ENCODE data around the gene CUX1.

Gene CUX1

DNA sequence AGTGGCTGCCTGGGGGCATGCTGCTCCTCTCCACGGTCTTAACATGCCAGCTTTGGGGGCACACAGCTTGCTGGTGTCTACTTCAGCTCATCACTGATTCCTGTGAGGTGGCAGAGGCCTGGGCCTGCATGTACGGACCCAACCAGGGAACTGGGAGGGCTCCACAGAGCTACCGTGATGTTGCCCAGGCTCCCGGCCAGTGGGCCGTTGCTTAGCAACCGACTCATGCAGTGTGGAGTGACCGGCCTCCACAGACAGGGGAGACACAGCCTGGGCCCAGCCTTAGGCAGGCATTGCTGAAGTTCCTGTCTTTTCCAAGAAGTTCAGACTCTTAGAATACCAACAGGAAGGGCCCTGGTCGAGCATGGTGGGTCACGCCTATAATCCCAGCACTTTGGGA lies 443.4 kb downstream of the CUX1 start:
- no peak for DNase-seq

DNA sequence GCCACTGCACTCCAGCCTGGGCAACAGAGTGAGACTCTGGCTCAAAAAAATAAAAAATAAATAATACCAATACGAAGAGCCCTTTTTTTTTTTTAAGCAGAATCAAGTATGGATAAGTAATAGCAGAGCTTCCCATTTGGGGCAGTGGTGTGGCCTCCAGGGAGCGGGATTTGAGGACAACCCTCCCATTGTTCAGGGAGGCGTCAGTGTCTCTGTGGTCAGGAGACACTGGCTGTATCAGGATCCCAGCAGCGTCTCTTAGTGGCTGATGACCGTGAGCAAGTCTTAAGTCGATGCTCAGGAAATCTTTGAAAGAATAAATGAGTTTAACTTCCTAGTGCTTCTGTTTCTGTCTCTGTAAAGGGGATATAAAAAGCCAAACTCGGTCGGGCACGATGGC lies 444.0 kb downstream of the CUX1 start:
- DNase-seq, result no peak

DNA sequence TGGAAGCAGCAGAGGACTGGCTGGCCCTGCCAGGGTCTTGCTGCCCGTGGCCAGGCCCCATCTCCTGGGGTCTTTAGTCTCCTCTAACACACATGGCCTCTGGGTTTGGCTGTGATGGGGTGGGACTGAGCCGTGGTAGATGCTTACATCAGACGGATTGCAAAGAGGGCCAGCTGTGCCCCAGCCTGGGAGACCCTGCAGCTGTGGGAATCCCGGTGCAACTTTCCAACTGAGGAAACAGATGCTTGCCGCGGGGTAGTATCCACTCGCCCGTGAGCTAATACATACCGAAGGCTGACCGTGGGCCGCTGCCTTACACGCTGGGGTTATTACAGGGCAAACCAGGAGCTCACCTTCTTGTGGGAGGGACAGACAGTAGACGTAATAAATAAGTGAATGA lies 445.1 kb downstream of the CUX1 start:
- DNase-seq, result no peak

DNA sequence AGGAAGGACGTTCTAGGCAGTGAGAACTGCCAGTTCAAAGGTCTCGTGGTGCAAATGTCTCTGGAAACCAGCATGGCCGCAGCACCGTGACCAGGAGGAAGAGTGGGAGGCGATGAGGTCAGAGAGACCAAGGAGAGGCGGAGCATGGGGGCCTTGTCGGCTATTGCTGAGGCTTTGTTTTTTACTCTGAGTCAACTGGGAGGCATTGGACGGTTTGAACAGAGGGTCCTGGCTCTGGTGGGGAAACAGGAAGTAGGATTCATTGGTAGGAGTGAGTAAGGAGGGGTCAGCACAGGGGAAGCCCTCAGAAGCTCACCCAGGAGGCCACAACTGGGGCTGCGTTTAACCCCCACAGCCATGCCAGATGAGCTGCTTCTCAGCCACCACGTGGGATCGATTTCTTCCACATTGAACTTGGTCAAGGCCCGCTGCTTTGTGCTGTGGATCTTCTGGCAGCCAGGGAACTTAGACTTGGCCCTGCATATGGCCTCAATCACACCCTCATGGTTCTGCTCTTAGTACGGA lies 447.0 kb downstream of the CUX1 start:
- no peak for DNase-seq

DNA sequence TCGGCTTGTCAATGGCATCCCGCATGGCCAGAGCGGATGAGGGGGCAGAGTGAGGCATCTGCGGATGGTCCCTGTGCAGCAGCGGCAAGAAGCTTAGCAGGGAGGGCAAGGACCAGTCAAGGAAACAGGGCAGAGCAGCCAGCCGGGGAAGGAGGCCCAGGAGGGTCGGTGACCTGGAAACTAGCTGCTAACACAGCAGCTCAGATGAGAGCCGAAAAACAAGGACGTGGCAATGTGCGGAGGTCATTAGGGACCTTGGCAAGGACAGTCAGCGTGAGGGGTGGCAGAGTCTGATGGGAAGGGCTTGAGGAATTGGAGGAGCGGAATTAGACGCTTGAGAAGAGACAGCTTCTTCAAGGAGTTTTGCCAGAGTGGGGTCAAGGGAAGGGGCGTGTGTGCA lies 449.1 kb downstream of the CUX1 start:
- DNase-seq, result no peak

DNA sequence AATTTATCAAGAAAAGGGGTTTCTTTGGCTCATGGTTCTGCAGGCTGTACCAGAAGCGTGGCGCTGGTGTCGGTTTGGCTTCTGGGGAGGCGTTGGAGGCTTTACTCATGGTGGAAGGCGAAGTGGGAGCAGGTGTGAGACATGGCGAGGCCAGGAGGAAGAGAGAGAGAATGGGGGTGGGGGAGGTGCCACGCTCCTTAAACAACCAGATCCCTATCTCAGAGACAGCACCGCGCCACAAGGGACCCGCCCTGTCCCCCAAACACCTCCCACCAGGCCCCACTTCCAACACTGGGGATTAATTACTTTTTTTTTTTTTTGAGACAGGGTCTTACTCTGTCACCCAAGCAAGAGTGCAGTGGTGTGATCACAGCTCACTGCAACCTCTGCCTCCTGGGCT lies 451.2 kb downstream of the CUX1 start:
- no peak for DNase-seq

DNA sequence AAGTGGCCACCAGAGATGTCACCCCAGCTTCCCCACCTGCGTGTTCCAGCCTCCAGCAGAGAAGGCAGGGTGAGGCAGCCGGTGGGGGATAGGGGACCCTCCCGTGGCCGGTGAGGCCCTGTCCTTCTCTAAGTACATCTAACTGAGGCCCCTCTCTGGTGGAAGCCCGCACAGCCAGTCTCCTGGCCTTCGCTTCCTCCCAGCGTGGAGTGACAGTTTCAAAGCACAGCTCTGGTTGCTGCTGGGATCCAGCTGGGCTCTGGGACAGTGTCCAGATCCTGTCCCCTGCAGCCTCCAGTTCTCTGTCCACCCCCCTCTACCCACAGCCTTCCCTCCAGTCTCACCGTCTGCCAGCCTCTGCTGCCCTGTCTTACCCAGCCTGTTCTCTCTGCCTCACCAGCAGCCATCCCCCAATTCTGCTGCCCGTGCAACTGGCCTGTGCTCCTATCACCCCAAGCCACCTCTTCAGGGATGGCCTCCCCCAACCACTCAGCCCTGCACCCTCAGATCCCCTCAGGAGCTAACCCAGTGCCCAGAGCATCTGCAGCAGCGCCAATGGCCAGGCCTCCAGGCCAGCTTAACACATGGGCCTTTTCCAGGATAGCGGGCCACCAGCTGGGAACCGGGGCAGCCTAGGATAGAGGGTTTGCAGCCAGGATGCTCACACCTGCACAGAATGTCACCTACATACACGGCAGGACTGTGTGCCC lies 452.9 kb downstream of the CUX1 start:
- DNase-seq, result no peak

DNA sequence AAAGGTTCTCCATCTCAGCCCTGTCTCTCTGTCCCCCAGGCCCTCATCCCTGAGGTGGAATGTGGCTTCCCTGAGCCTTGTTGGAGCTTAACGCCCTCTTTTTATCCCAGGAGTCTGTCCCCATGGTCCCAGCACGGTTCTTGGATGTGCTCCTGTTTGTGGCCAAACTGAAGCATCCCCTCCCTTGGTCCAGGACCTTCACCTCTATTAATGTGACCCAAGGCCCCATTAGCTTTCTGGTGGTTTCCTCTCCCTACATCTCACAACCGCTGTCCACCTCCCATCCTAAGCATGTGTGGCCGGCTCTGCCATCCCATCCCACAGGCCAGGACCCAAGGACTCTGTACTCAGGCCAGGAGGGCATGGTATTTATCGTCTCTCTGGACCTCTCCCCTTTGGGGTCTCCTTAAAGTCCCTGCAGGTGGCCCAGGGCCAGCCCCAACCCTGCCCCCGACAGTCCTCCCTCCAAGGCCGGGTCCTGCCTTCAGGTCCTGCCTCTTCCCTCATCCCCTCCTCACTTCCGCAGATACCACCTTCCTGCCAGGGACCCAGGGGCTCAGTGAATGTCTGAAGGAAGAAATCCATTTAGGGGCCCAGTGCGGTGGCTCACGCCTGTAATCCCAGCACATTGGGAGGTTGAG lies 453.9 kb downstream of the CUX1 start:
- DNase-seq, result no peak

DNA sequence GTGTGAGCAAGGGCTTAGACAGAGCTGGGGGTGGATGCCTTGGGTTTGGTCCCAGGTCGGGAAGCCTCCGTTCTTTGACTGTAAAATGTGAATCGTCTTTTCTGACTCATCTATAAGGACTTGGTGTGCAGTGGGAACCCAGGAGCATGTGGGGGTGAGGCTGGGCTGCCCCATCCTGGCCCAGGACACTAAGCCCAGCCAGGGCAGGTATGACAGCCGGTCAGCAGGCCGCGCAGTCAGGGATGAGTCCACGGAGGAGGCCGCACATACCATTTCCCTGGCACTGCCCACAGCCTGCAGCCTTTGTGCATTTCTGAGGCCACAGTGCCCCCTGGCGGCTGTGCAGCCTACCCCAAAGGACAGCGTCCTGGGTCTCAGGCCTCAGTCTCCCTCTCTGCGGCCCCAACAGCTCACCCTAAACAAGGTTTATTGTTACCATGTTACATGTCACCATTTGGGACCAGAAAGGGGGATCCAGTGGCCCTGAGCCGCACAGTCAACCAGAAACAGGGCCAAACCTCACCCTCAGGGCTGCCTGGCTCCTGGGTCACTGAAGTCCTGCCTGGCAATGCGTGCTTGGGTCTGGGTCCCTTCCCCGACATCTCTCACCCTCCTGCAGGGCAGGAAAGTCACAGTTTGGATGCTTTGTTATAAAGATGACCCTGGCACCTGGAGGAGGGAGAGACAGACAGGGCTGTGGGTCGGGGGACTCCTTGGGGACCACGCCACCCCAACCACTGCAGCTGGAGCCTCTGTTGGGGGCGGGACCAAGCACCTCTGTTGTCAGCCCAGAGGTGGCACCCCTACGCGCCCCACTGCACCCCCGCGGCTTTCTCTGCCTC lies 454.9 kb downstream of the CUX1 start:
- DNase-seq, result peak; percentile 52

DNA sequence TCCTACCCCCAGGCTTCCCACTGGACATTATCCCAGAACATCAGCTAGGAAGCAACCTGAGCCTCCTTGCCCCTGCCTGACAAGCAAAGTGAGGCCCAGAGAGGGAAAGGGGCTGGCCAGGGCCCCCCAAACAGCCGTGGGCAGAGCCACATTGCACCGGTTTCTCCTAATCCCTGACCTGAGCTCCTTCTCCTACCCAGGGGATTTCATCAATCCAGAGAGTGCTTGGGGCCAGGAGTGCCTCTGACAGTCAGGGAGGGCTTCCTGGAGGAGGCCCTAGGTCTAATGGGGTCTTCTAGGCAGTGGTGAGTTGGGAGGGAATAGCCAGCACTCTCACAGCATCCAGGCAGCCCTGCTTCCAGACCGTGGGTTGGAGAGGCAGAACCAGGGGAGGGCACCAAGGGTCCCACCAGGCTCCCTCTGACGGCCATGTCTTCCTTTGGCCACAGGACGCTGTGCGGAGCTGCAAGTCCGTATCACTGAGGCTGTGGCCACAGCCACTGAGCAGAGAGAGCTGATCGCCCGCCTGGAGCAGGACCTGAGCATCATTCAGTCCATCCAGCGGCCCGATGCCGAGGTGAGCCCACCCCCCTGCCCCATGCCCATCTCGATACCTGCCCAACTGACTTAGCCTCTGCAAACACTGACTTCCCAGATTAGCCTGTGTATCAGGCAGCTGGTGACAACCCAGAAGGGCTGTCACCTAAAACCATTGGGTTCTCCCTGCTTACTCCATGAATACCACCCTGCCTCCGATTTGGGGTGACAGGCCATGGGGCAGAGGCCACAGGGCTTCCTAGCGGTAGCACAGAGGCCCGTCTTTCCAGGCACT lies 455.7 kb downstream of the CUX1 start:
- DNase-seq, result no peak

DNA sequence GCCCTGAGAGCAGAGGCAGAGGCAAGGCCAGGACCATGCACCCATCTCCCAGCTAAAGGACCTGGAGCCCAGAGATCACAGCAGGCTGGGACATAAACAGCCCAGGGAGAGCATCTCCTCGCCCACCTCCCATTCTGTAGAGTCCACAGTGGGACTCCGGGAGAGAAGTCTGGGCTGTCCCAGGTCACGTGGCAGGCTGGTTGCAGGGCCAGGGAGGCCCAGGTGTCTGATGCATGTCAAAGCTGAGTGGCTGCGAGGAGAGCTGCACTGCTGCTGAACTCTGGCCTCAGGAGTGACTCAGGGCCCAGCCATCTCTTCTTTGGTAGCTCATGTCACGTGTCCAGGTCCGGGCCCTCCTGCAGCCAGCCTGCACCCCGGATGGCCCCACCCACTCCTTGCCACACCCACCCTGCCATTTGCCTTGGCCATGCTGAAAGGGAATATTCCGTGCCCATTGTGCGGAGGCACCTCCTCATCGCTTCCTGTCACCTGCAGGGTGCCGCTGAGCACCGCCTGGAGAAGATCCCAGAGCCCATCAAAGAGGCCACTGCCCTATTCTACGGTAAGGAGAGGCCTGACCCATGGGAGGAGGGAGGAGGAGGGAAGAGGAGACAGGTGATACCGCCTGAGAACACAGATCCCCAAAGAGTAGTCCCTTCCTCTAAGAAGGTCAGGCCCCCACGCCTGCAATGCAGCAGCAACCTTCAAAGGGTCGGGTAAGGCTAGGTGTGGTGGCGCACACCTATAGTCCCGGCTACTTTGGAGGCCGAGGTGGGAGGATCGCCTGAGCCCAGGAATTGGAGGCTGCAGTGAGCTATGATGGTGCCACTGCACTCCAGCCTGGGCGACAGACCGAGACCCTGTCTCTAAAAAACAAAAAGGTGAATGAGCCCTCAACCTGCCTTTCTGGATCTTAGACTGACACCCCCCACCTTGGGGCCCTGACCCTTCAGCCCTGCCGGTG lies 456.6 kb downstream of the CUX1 start:
- no peak for DNase-seq

DNA sequence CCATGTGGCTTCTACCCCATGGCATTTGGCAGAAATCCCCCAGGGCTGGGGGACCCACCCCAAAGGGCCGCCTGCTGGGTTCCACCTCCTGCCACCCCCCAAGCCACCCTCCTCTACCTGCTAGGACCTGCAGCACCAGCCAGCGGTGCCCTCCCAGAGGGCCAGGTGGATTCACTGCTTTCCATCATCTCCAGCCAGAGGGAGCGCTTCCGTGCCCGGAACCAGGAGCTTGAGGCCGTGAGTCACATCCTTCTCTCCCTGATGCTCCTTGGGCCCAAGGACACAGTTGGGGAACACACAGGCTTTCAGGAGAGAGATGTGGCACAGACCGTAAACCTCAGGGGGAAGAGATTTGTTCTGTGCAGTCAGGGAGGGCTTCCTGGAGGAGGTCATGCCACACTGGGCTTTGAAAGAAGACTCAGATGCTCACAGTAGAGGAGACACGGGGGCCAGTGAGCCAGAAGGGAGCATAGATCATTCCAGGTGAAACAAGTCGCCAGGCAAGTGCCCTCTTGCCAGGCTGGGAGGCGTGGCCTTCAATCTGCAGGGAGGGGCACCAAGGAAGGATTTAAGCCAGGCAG lies 457.8 kb downstream of the CUX1 start:
- DNase-seq, result no peak

DNA sequence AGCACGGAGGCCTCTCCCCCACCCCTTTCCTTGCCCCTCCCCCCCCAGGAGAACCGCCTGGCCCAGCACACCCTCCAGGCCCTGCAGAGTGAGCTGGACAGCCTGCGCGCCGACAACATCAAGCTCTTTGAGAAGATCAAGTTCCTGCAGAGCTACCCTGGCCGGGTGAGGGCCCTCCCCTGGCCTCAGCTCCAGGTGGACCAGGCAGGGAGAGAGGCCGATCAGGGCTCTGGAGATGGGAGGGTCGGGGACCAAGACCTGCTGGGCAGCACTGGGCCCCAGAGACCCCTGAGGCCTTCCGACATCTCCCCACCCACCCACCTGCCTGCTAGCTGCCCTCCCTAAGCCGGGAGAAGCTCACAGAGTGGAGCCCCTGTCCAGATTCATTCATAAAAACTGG lies 460.5 kb downstream of the CUX1 start:
- no peak for DNase-seq

DNA sequence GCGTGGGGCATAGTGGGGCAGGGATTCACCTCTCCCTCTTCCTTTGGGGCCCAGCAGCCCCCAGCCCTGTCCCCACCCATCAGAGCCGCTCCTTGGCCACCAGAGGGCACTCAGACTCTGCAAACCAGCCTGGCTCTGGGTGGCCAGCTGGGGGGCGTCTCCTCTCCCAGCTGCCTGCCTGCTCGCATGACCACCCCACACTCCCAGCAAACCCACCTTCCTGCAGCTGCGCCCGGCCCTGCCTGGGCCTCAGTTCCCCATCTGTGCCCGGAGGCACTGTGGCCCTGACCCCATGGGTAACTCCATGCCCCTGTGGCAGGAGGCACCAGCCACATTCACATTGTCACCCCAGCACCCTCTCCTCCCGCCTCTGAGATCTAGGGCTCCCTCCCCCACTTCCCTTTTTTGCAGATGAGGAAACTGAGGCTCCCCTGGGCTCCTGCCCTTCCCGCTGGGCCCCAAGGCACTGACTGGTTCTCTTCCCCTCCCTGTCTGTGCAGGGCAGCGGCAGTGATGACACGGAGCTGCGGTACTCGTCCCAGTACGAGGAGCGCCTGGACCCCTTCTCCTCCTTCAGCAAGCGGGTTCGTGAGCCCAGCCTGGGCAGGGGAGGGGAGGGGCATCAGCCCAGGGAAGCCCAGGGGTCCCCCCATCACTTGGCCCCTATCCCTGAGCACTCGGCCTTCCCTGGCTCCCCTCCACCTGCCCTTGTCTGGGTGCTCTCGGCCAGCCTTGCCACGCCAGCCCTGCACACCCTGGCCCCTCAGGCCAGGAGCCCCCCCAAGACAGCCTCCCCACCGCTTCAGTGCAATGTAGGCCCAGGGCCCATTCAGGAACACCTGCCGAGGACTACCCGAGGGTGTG lies 462.3 kb downstream of the CUX1 start:
- DNase-seq, result peak; percentile 72

DNA sequence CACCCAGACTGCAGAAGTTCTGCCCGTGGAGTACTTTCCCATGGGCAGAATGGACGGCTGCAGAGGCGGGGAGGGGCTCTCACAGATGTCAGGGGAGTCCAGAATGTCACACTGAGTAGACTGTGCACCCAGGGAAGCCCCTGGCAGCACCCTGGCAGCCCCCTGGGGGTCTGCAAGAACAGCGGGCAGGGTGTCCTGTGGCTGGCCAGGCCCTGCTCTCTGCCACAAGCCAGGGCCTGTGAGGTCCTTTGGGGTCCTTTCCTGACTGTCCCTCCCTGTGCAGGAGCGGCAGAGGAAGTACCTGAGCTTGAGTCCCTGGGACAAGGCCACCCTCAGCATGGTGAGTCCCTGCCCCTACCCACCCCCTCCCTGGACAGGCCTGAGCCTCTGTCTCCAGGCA lies 463.1 kb downstream of the CUX1 start:
- DNase-seq, result no peak

DNA sequence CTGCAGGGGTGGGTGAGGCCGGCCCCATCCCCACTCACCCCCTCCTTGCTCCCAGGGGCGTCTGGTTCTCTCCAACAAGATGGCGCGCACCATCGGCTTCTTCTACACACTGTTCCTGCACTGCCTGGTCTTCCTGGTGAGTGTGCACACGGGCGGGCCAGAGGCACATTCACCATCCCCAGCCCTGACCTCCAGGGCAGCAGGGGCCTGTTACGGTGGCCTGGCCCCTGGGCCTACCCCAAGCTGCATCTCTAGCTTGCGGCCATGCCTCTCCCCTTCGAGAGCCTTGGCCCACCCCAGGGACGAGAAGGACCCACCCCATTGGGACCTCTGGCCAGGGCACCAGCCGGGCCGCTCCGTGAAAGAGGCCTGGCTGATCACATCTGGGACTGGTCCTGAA lies 464.4 kb downstream of the CUX1 start:
- no peak for DNase-seq

DNA sequence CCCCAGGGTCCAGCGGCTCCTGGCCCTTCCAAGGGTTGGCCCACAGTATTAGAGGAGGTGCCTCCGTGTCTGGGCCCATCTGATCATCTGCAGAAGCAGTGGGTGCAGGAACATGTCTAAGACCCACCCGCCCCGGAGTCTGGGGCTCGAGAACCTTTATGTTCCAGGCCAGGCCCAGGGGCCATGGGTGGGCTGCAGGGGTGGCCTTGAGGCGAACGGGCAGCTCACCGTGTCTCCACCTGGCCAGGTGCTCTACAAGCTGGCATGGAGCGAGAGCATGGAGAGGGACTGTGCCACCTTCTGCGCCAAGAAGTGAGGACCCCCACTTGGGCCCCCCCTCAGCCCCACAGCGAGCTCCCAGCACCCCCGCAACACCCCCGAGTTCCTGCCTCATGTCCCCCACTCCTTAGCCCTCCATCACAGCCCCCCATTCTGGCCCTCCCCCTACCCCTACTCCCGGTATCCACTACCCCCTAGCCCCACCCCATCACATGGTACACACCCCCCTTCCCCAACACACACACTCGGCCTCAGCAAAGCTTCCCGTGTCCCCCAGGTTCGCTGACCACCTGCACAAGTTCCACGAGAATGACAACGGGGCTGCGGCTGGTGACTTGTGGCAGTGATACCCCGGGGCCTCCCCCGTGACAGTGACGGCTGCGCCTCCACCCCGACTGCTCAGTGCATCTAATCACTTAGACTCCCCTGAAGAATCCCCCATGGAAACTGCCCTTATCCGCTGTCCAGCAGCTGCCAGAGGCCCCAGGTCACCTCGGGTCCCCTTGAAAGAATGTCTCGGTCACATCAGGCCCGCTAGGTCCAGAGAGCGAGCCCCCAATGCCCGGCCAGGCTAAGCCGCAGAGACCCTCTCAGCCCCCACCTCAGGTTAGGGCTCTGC lies 465.3 kb downstream of the CUX1 start:
- no peak for DNase-seq

DNA sequence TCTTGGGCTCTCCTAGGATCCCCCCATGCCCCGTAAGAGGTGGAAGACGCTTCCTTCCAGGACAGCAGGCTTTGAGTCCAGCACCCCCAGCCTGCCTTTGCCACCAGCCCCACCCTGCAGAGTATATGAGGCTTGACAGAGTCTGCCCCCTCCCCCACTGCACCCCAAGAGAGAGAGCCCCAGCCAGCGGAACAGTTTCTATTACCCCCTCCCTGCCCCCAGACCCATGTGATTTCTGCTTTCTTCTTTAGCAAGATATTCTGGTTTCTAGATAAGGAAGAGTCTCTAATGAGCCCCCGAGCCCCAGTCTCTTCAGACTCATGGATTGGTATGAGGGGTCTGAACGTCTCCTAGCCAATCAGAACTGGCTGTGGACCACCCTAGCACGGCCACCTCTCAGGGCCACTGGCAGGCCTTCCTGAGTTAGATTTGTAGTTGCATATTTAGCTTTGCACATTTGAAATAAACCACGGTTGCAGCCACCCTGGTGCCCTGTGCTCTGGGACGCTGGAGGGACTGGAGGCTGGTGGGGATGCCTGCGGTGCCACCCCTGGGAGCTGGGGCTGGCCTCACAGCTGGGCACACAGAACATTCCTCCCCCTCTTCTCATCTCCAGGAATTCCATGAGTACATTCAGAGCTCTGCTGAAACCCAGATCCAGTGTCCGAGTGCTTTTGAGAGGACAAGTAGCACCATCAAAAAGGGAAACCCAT lies 466.2 kb downstream of the CUX1 start:
- DNase-seq, result no peak
